Occipital lobe (tissue), 2 donors: ENCODE results near the gene FAM111B. TPM values are rescaled to one million over a fixed set of nuclear protein-coding genes. Genes with fewer than 3 reads are reported as not detected.
"Not testable (repeated sequence)": the region's sequence is repeated elsewhere in the genome, so short reads cannot be mapped to it uniquely, and the experiment has no call there.

Experiments used
- DNase-seq: peaks from one replicate; lab custom pipeline; 2025; lab: John Stamatoyannopoulos, UW
- total RNA-seq: library from RNA; depleted of rRNA; stranded (reverse); fragments of >200 nt; gene quantifications from one replicate; pipeline ENCODE4 v1.2.3, GENCODE V29; 2014

The FAM111B gene, protein sequence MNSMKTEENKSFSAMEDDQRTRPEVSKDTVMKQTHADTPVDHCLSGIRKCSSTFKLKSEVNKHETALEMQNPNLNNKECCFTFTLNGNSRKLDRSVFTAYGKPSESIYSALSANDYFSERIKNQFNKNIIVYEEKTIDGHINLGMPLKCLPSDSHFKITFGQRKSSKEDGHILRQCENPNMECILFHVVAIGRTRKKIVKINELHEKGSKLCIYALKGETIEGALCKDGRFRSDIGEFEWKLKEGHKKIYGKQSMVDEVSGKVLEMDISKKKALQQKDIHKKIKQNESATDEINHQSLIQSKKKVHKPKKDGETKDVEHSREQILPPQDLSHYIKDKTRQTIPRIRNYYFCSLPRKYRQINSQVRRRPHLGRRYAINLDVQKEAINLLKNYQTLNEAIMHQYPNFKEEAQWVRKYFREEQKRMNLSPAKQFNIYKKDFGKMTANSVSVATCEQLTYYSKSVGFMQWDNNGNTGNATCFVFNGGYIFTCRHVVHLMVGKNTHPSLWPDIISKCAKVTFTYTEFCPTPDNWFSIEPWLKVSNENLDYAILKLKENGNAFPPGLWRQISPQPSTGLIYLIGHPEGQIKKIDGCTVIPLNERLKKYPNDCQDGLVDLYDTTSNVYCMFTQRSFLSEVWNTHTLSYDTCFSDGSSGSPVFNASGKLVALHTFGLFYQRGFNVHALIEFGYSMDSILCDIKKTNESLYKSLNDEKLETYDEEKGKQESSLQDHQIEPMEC
- total RNA-seq, result 3.9 TPM

DNA sequence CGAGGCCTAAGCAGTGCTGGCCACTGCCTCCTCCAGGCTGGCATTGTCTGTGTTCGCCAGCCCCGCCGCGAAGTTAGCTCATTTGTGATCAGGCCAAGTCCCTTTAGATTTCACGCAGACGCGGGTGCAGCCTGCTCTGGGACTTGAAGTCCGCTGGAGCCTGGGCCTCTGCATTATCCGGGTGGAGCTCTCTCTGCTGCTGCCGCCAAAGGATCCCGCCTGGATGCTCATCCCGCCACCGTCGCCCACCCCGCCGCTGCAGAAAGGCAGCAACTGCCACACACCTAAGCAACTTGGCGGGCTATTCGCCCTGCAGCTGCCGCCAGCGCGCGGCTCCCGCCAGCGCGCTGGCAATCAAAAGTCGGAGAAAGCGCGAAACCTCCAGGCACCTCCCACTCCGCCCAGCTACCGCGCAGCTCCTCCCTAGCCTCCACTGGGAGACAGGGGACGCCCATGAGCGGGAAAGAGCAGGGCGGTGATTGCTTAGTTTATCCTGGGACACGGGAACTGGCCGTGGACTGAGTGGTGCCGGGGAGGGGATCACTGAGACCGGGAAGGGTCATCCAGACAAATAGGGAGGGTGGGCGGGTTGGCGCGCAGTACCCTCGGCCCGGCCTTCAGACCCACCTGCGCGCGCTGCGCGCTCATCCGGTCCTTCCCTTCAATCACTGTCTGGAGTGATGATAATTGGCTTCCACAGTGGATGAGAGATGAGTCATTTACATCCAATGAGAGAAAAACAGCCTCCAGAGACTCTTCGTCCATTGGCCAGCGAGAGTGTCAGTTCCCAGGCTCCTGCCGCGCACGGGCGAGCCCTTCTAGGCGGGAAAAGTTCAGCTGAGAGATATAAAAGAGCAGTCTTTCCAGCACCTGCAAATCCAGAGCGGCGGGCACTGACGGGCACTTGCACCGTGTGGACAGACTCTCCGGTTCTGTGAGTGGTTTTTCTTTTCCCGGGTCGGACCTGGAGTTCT is at the start of gene FAM111B:
TSS of gene FAM111B (plus strand) at position 875 of the 974 bp plus-strand sequence. CDS start 2,389 bp downstream, outside the sequence.
- peak; percentile 69 for DNase-seq

GRCh38 chr11:59058120-59059033 is 48.7 kb upstream of the FAM111B start:
- DNase-seq, result peak; percentile 25

DNA sequence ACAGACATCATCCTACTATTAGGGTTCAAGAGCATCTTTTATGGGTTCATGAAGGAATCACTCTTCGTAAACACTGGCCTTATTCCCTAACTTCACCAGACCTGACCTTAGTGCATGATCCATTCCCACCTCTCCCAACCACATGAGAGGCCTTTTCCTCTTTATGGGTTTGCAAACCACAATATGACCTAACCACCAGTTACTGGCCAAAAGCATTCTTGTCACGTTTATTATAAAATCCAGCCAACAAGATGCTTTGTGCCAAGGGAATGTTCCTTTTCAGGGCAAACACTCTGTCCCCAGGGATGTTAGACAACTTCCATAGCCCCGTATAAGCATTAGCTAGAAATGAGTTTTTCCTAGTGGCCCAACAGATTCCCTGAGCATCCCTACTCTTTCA is 46.9 kb upstream of the FAM111B start:
- not testable (repeated sequence) for DNase-seq

GRCh38 chr11:59062602-59063529 is 44.2 kb upstream of the FAM111B start:
- DNase-seq, result peak; percentile 2

- not testable (repeated sequence) for DNase-seq
Measured at GRCh38 chr11:59063996-59064727, 42.9 kb upstream of the FAM111B start.

DNA sequence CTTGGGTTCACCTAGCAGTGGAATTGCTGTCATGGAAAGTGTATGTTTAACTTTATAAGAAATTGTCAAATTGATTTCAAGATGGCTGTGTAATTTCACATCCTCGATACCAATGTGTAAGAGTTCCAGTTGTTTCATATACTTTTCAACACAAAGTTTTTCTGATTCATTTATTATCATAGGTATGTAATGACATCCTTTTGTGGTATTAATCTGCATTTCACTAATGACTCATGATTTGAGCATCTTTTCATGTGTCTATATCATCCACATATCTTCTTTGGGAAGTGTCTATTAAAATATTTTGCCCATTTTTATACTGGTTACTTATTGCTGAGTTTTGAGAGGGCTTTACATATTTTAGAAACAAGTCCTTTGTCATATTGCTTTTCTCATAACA is 38.0 kb upstream of the FAM111B start:
- no peak for DNase-seq

DNA sequence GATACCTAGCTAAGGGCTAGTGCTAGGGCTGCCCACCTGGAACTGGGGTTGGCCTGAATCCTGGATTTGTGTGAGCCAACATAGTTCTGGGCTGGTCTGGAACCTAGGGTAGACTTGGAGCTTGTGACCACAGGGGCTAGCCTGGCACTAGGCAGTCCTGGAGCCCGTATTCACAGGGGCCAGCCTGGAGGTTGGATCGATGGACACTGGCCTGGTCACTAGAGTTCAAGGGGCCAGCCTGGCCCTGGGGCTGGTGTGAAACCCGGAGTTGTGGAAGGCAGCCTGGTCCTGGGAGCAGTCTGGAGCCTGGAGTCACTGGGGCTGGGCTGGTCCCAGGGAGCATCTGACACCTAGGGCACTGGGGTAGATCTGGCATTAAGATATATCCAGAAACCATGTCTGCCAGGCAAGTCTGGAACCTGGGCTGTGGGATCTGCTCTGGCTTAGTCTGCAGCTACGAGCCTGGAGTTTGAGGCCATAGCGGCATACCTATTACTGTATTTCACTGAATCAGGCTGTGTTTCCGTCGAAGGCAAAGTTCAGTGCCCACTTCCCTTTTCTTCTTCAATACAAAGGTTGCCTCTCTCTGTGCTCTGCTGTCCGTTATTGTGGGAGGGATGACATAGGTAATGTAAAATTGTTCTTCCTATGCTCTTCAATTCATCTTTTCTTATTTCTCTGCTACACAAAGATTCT is 30.0 kb upstream of the FAM111B start:
- DNase-seq, result no peak

- no peak for DNase-seq
Measured at GRCh38 chr11:59078435-59078834, 28.6 kb upstream of the FAM111B start.

DNA sequence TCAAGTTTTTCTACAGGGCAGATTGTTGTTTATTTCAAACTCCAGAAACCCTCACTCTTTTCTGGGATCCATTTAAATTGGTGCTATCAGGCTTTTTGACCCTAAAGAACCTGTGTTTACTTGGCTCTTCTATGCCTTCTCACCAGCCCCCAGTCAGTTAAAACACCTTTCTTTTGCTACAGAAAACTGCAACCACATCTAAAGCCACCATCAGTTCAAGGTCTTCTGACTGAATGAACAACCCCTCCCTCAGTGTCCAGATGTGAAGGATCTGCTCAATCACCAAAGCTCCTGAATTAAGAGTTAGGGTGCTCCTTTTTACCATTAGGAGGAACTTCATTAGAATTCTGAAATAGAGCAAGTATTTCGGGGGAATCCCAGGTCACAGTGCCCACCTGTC is 28.0 kb upstream of the FAM111B start:
- DNase-seq, result no peak

DNA sequence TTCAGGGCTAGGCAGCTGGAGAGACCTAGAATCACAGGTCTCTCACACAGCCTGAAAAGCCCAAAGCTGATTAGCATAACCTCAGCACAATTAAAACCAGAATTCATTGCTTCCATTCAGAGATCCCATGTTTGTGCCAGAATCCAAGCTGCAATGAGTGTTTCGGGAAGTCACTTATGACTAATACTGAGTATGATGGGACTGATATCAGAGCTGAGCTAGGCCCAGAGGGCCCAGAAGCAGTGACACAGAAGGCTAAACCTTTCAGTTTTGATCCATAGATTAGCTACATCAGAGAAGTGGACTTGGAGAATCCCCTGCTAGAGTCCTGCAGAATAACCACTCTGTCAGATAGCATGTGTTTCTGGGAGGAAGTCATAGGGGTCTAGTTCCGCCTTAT is 26.6 kb upstream of the FAM111B start:
- not testable (repeated sequence) for DNase-seq

DNA sequence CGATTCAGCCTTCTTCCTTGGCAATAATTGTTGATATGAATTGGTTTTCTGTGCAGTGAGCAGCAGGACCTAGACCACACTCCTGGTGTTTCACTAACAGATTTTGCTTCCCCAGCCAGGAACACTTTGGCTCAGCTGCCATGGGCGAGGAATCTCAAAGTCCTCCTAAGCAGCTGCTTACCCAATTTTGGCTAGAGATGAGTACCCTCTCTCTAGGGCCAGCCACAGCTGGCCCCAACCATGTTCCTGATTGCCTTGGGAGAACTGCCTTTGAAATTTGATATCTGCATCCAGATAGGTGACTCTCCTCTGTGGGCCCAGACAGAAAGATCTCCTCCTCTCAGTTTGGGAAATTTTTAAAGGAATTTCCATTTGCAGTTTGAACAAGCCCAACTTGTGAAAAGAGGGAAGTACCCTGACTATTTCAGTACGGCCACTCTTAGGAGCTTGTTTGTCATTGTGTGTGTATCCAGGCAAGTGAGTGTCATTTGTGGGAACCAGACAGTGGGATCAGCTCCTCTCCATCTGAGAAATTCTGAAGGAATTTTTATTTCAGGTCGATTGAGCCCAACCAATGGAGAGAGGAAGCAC is 25.5 kb upstream of the FAM111B start:
- DNase-seq, result not testable (repeated sequence)

- DNase-seq, result not testable (repeated sequence)
Measured at GRCh38 chr11:59086007-59086406, 21.0 kb upstream of the FAM111B start, which contains the start of gene GLYATL1B. Gene GLYATL1B (plus strand): TSS chr11:59086307. CDS start chr11:59086307, 0 bp downstream.

- no peak for DNase-seq
Measured at GRCh38 chr11:59088162-59088561, 18.9 kb upstream of the FAM111B start.

DNA sequence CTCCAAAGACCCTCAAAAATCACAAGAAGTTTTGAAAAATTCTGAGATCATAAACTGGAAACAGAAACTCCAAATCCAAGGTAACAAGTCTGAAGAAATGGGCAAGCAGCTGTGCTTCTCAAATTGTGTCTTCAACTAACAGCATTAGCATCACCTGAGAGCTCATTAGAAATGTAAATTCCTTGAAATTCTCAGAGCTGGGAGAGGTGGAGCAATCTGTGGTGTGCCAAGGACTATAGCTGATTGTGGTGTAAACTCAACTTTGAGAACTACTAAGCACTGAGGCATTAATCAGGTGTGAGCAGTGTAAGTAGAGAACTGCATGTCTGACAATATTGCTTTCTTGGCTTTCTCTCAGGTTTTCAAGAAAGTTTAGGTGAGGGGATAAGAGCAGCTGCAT is 13.5 kb upstream of the FAM111B start:
- DNase-seq, result not testable (repeated sequence)

DNA sequence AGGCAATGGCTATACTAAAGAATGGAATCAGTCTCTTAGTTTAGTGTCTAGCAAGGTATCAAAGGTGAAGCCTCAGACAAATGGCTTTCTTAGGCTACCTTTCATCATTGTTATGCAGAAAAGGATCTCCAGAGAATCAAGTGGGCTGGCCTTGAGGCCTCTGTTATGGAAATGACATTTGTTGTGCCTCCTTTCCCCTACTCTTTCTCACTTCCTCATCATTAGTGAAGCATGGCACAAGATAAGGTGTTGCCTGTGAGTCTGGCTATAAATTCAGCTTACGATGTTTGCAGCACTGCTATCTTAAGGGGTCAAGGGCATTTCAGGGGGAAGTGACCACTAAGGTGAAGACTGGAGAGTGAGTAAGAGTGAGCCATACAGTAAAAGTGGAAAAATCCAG is 11.8 kb upstream of the FAM111B start:
- DNase-seq, result not testable (repeated sequence)

DNA sequence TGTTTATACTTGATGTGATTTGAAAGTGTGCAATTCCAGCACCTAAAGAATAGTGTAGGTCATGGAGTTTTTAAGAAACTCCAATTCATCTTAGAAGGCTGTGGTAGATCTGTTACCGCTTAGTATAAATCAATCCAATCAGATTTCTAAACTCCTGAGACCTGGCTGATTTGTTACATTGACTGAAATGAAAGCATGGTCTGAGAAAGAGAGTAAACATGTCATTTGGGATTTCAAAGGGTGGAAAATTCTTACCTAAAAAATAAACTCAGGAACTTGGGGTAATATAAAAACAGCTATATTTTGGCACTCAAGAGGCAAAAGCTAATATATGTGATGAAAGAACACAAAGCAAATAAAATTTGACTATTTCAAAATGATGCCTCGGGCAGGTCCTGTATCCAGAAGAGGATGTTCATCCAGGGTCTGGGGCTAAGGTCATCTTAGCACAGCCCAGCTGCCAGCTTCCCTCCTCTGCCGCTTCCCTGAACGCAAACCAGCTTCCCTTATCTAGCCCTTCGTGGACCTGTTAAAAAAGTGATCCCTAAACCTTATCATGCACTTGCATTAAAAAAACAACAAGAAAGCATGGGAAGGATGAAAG is 11.0 kb upstream of the FAM111B start:
- not testable (repeated sequence) for DNase-seq
